ENCODE measurements around the gene WNT7A. TPM values are rescaled to one million over a fixed set of nuclear protein-coding genes. Genes with fewer than 3 reads are reported as not detected.

WNT7A gene
- total and polyA plus RNA-seq, 2 donors (not counting 1 experiment from before 2014, with no cell fraction given), result not detected

DNA sequence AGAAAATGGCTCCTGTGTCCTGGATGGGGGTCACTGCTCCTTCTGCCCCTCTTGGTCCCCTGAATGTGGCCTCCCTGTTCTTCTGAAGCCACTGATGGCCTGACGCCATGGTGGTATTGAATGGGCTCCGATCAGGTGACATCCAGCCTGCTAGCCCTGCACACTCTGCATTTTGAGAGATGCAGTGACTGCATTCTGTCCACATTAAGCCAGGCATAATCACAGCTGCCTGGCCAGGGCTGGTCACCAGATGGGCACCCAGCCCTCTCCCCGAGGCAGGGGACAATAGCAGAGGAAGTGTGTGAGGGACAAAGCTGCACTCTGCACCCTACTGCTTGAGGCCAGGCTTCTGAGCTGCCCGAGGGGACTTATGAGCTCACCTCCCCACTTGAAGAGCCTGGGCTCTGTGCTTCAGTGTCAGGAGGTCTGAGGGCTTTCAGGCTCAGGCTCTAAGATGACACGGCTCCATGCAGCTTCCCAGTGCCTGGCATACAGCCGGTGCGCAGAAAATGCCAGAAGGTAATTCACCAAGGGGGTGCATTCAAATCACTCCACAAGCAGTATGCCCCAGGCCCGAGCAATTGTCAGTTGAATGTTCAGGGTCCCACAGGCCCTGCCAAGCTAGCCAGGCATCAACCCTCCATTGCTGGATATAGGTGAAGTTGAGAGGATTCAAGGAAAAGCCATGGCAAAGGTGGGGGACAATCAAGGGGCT lies 56.8 kb downstream of the WNT7A start:
- Histone ChIP-seq H3K9ac (ENCODE audit: low read length) (no peak overlapping the region), H3K4me1 (ENCODE audit: control insufficient read depth in 2 of 2, insufficient read depth in 2 of 2, low read length in 2 of 2) (no peaks in the 10 kb centered on the region), H3K9me3 (ENCODE audit: control extremely low read depth in 1 of 3, control insufficient read depth in 2 of 3, insufficient read depth in 1 of 3, low read length in 2 of 3) (peaks cover 0 to 18% (median 0%) of the 10 kb centered on the region in 3 donors), H3K27ac (ENCODE audit: low read length in 2 of 2) (no peak overlapping the region), H3K4me3 (ENCODE audit: control extremely low read depth in 1 of 5, extremely low read depth in 1 of 5, insufficient read depth in 1 of 5, low read depth in 2 of 5, low read length in 4 of 5) (no peak overlapping the region), H4K20me1 (ENCODE audit: control insufficient read depth, insufficient read depth, low read length, poor library complexity, severe bottlenecking) (no peaks in the 10 kb centered on the region), H3K36me3 (replicated peaks in 1 of 2; ENCODE audit: control extremely low read depth in 1 of 2, control insufficient read depth in 1 of 2, extremely low read depth in 1 of 2, insufficient read depth in 2 of 2, low read length in 1 of 2) (no peaks in the 10 kb centered on the region), H2AFZ (ENCODE audit: insufficient read depth, low read depth, low read length, poor library complexity, severe bottlenecking) (no peak overlapping the region), H3K4me2 (replicated peaks; ENCODE audit: low read depth, low read length, poor library complexity, severe bottlenecking) (no peak overlapping the region), H3K27me3 (replicated peaks in 1 of 4; ENCODE audit: control extremely low read depth in 1 of 4, control insufficient read depth in 3 of 4, insufficient read depth in 4 of 4, low read length in 3 of 4) (no peaks in the 10 kb centered on the region), H3K79me2 (ENCODE audit: control insufficient read depth, insufficient read depth, low read length) (no peaks in the 10 kb centered on the region)
- DNase-seq (no peak), ATAC-seq (ENCODE audit: low read depth) (no peak)
- Mint-ChIP-seq H3K4me1 (no peaks in the 10 kb centered on the region), H3K27ac (no peak overlapping the region), H3K27me3 (peaks cover 14% of the 10 kb centered on the region), H3K4me3 (no peak overlapping the region), H3K9me3 (ENCODE audit: insufficient read depth) (no peaks in the 10 kb centered on the region)
- ChIA-PET POLR2A (no interaction called here), CTCF (no interaction called here)
- no peak for TF ChIP-seq EZH2 (IDR thresholded peaks at IDR 0.05; ENCODE audit: borderline replicate concordance, insufficient read depth, low read depth, low read length, poor library complexity, severe bottlenecking)
- TF ChIP-seq, protein P1, sequence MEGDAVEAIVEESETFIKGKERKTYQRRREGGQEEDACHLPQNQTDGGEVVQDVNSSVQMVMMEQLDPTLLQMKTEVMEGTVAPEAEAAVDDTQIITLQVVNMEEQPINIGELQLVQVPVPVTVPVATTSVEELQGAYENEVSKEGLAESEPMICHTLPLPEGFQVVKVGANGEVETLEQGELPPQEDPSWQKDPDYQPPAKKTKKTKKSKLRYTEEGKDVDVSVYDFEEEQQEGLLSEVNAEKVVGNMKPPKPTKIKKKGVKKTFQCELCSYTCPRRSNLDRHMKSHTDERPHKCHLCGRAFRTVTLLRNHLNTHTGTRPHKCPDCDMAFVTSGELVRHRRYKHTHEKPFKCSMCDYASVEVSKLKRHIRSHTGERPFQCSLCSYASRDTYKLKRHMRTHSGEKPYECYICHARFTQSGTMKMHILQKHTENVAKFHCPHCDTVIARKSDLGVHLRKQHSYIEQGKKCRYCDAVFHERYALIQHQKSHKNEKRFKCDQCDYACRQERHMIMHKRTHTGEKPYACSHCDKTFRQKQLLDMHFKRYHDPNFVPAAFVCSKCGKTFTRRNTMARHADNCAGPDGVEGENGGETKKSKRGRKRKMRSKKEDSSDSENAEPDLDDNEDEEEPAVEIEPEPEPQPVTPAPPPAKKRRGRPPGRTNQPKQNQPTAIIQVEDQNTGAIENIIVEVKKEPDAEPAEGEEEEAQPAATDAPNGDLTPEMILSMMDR (IDR thresholded peaks at IDR 0.05), result no peak
- 91% methylated on average over 8 of the region's 8 CpGs for WGBS (ENCODE audit: insufficient coverage)
- intact Hi-C loops (cut with micrococcal nuclease), result no loop called here

- H3K79me2 ChIP-seq (ENCODE audit: control insufficient read depth, insufficient read depth, low read length), result no peaks in the 10 kb centered on the region
- no peaks in the 10 kb centered on the region for H3K4me1 Mint-ChIP-seq
- H2AFZ ChIP-seq (ENCODE audit: insufficient read depth, low read depth, low read length, poor library complexity, severe bottlenecking), result no peak overlapping the region
- DNase-seq (no peak), ATAC-seq (ENCODE audit: low read depth) (no peak)
- 89% methylated on average over 2 of the region's 5 CpGs for WGBS (ENCODE audit: insufficient coverage)
- H3K4me3 ChIP-seq (ENCODE audit: control extremely low read depth in 1 of 5, extremely low read depth in 1 of 5, insufficient read depth in 1 of 5, low read depth in 2 of 5, low read length in 4 of 5), result no peak overlapping the region
- H3K36me3 ChIP-seq (replicated peaks in 1 of 2; ENCODE audit: control extremely low read depth in 1 of 2, control insufficient read depth in 1 of 2, extremely low read depth in 1 of 2, insufficient read depth in 2 of 2, low read length in 1 of 2), result no peaks in the 10 kb centered on the region
- no peak overlapping the region for H3K4me3 Mint-ChIP-seq
- CTCF ChIA-PET, result no interaction called here
- no peak overlapping the region for H3K27ac Mint-ChIP-seq
- TF ChIP-seq EZH2 (IDR thresholded peaks at IDR 0.05; ENCODE audit: borderline replicate concordance, insufficient read depth, low read depth, low read length, poor library complexity, severe bottlenecking), result no peak
- TF ChIP-seq, protein P1 (IDR thresholded peaks at IDR 0.05), result no peak
- H3K4me1 ChIP-seq (ENCODE audit: control insufficient read depth in 2 of 2, insufficient read depth in 2 of 2, low read length in 2 of 2), result no peaks in the 10 kb centered on the region
- H3K27me3 ChIP-seq (replicated peaks in 1 of 4; ENCODE audit: control extremely low read depth in 1 of 4, control insufficient read depth in 3 of 4, insufficient read depth in 4 of 4, low read length in 3 of 4), result no peaks in the 10 kb centered on the region
- H3K27ac ChIP-seq (ENCODE audit: low read length in 2 of 2), result no peak overlapping the region
- H3K9ac ChIP-seq (ENCODE audit: low read length), result no peak overlapping the region
- no peaks in the 10 kb centered on the region for H3K9me3 Mint-ChIP-seq (ENCODE audit: insufficient read depth)
- no peak overlapping the region for H3K4me2 ChIP-seq (replicated peaks; ENCODE audit: low read depth, low read length, poor library complexity, severe bottlenecking)
- H3K27me3 Mint-ChIP-seq, result peaks cover 14% of the 10 kb centered on the region
- intact Hi-C loops (cut with micrococcal nuclease), result no loop called here
- no peaks in the 10 kb centered on the region for H4K20me1 ChIP-seq (ENCODE audit: control insufficient read depth, insufficient read depth, low read length, poor library complexity, severe bottlenecking)
- POLR2A ChIA-PET, result no interaction called here
- H3K9me3 ChIP-seq (ENCODE audit: control extremely low read depth in 1 of 3, control insufficient read depth in 2 of 3, insufficient read depth in 1 of 3, low read length in 2 of 3), result peaks cover 0 to 26% (median 0%) of the 10 kb centered on the region in 3 donors
These were observed 57.8 kb downstream of the WNT7A start for GRCh38 chr3:13822042-13822441.

All from B cell (primary cell).